CD4-positive, alpha-beta T cell treated with Interleukin-6 for 4 hours (primary cell): Measurements from ENCODE around the gene TCEA3.
A peak's percentile ranks its signal among the peaks of the same experiment; 100 is the strongest.
"Not testable (repeated sequence)": the region's sequence is repeated elsewhere in the genome, so short reads cannot be mapped to it uniquely, and the experiment has no call there.

Source experiments
- DNase-seq: peaks from one replicate; pipeline ENCODE4 v3.0.0-alpha.2; 2020; ENCODE audit warnings: mixed read lengths

Gene TCEA3

GRCh38 chr1:23387494-23387893 is 37.1 kb downstream of the TCEA3 start:
- no peak for DNase-seq

DNA sequence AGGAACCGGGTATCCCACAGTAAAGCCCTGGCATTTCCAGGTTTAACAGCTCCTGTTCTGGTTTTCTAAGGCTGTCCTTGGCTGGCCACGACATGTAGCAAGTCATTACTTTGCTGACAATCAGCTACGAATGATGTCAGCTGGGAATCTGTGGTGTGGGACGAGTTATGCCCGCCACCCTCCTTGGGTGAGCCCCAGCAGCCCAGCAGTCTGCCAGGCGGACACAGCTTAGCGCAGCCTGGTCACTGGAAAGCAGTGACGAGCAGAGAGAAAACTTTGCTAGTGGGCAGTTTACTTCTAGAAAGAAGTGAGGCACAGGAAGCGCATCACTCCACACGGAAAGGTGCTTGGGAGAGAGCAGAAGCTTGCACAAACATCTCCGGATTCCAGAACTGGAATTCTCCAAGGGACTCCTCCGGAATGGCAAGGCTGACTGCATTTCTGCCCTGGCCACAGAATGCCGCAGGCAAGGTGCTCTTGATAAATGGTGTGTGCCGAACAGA is 39.4 kb downstream of the TCEA3 start:
- DNase-seq: no peak

GRCh38 chr1:23384312-23385058 is 40.1 kb downstream of the TCEA3 start:
- DNase-seq: no peak

- DNase-seq: no peak
Measured at GRCh38 chr1:23383577-23384311, 40.8 kb downstream of the TCEA3 start.

- DNase-seq: no peak
Measured at GRCh38 chr1:23381233-23381885, 43.2 kb downstream of the TCEA3 start.

DNA sequence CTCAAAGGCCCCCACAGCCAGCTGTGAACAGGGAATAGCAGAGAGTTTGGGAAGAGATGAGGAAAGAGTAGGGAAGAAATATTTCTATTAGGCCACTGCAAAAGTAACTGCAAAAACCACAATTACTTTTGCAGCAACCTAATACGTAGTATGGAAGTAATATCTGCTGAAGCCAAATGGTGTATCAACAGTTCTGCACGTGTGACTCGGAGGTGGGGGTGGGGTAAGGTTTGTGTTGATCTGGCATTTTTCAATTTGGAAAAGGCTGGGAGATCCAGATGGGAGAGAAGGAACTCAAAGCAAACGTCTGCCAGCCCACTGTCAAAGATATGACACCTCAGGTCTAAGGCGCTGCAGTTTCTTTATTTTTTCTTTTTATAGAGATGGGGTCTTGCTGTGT is 43.8 kb downstream of the TCEA3 start:
- DNase-seq: no peak

- not testable (repeated sequence) for DNase-seq
Measured at GRCh38 chr1:23380236-23380635, 44.3 kb downstream of the TCEA3 start.

DNA sequence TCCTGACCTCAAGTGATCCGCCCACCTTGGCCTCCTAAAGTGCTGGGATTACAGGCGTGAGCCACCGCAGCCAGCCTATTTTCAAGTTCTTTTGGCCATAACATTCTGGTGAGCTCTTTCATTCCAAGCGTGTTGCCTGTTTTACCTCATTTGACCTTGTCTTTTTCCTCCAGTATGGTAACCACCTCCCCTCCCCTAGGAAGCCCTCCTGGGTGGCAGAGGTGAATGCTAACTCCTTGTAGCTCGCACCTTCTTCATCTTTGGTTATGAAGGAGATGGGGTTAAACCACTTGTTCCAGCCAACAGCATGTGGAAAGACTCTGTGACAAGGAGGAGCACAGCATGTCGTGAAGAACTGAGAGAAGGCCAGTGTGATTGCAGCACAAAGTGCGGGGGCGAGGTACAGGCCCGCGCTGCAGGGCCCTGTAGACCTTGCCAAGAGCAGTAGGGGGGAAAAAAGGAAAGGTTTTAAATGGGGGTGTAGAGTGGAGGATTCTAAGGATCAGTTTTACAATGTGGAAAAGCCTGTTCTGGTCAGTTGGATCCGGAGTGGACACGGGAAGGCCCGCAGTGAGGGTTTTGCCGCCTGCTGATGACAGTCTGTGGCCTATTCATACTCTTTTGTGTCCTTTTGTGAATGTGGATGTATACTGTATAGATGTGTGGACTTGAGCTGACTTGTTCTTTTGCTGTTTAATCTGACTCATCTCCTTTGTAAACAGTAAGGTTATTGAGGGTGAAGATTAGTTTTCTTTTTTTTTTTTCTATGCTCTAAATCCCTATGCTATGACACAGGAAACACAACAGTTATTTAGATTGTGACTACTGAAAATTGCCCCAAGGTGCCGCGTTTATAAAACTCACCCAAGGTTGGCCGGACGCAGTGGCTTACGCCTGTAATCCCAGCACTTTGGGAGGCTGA is 47.4 kb downstream of the TCEA3 start:
- no peak for DNase-seq

DNA sequence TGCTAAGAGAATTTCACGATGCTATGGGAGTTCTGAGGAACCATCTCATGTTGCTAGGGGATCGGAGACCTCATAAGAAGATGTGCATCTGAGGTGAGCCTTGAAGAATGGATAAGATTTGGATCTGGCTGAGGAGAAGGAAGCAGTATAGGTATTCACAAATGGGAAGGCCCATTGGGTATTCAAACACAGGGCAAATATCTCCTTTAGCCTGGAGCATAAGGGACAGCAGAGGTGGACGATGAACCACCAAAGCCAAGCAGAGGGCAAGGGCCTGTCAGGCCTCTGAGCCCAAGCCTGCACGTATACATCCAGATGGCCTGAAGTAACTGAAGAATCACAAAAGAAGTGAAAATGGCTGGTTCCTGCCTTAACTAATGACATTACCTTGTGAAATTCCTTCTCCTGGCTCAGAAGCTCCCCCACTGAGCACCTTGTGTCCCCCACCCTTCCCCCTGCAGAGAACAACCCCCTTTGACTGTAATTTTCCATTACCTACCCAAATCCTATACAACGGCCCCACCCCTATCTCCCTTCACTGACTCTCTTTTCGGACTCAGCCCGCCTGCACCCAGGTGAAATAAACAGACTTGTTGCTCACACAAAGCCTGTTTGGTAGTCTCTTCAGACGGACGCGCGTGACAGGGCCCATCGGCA is 50.3 kb downstream of the TCEA3 start:
- not testable (repeated sequence) for DNase-seq

GRCh38 chr1:23371987-23372880 is 52.3 kb downstream of the TCEA3 start:
- no peak for DNase-seq

DNA sequence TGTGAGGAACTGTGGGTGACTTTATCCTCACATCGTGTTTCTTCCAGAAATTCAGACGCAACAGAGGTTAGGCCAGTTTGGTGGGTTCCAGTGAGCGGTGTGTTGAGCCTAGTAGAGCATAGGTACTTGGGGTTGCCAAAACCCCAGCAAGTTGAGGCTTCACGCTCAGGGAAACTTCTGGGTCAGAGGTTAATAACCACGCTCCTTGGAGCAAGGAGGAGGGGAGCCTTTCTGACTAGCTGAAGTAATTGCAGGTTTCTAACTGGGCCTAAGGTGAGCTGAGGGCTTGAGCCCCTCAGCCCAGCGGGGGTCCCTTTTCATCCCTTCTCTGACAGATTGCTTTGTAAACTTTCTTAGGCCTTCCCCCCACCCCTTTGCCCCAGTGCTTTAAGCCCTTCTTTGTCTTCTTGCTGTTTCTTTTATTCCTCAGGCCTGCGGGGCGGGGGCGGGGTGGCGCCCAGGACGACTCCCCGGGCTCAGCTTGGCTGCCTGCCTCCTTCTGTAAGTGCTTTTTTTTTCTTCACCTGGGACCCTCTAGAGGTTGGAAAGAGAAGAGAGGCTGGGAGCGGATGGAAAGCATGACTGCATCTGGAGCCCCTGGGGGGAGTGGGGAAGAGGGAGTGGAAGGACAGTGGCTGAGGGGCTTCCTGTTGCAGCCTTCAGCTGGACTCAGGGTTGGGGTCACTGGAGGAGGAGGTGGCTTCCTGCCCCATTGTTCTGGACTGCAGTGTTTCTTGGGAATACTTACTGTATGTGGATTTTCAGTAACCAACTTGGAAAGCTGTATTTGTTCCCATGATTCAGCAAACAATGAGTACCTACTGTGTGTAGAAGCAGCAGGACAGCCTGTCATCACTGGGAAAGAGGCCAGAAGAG is 53.6 kb downstream of the TCEA3 start:
- DNase-seq: no peak

- no peak for DNase-seq
Measured at GRCh38 chr1:23370330-23370708, 54.2 kb downstream of the TCEA3 start.

- DNase-seq: peak; percentile 53
Measured at GRCh38 chr1:23369335-23370013, 55.1 kb downstream of the TCEA3 start, which contains the start of gene ZNF436. ZNF436 (minus strand) TSS chr1:23369836; CDS start chr1:23368005, 1,831 bp downstream.

DNA sequence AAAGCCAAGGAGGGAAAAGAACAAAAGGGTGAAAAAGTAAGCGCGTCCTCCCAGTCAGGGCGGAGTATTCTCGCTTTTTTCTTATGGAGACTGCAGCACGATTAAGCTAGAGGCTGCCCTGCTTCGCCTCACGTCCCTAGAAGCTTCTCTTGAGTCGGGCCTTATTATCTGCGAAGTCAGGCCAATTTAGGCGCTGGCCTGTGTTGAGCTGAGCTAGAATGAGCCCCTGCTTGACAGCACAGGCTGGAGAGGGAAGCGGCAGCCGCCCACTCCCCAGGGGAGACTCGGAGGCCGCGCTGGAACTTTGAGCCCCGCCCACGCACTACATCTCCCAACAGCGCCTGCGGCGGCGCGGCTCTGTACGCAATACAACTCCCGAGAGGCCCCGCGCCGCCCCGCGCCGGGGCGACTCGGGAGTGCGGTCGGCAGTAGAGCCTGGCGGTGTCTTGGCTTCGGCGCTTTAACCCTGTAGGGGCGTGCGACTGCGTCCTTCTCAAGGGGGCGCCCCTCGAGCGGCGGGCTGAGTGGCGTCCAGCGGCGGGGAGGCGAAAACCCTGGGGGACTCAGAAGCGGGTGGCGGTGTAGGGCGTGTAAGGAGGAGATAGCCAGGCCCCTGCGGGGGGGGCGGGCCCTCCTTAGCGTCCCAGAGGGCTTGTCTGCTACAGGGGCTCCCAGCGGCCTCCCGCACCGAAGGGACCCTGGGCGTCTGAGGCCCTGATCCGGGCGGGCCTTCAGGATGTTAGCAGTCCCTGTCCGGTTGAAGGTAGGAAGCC is 55.8 kb downstream of the TCEA3 start:
- DNase-seq: peak; percentile 89

GRCh38 chr1:23367791-23368561 is 56.6 kb downstream of the TCEA3 start:
- peak; percentile 98 for DNase-seq

GRCh38 chr1:23367451-23367790 is 57.1 kb downstream of the TCEA3 start:
- DNase-seq: no peak

DNA sequence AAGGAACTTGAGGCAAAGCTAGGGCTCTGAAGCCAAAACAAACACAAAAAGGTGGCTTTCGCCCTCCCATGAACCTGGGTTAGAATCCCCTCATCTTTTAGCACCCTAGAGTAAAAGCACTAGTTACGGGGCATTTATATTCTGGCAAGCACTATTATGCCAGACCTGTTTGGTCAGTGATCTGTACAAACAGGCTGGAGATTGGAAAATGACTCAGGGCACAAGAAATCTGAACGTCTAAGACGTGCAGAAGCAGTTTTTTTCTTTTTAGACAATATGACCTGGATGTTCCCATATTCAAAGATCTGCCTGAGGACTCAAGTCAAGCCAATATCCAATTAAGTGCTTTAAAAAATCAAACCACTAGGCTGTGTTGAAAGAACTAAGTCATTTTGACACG is 58.0 kb downstream of the TCEA3 start:
- DNase-seq: no peak

GRCh38 chr1:23366146-23366545 is 58.4 kb downstream of the TCEA3 start:
- no peak for DNase-seq
